BJ (cell line): ENCODE measurements around the gene BCAS3. TPM values are rescaled to one million over a fixed set of nuclear protein-coding genes. Genes with fewer than 3 reads are reported as not detected.

Experiments used
- CTCF ChIA-PET: fragments of 350-600 bp; formaldehyde crosslinking; extraction: SDS; loops from one replicate; lab custom pipeline; 2021; ENCODE audit warnings: antibody characterized with exemption, inconsistent platforms; lab: Yijun Ruan, JAX
- POLR2A ChIA-PET: fragments of 300-600 bp; sonication (Branson Sonifier 250); formaldehyde crosslinking; extraction: SDS; loops from one replicate; lab custom pipeline; 2021; ENCODE audit warnings: antibody characterized with exemption; lab: Charles Lee
- DNase-seq: peaks from one replicate; pipeline ENCODE4 v3.0.0-alpha.2; 2011; ENCODE audit warnings: low read depth
- H3K27me3 ChIP-seq: 2 replicates; pipeline ENCODE4 v1.6.0; 2011; ENCODE audit warnings: low read length; ENCODE audit not compliant: control insufficient read depth, insufficient read depth
- H3K36me3 ChIP-seq: 2 replicates; pipeline ENCODE4 v1.5.1; 2011; ENCODE audit warnings: low read length; ENCODE audit not compliant: control insufficient read depth, insufficient read depth
- H3K4me3 ChIP-seq: 2 replicates; pipeline ENCODE4 v1.5.1; 2011; ENCODE audit warnings: low read depth, mild to moderate bottlenecking, control low read depth, low read length
- CTCF ChIP-seq: IDR thresholded peaks from 2 replicates; pipeline ENCODE4 v1.5.1; 2011; ENCODE audit warnings: low read depth, mild to moderate bottlenecking, control low read depth, inconsistent platforms, low read length, moderate library complexity; ENCODE audit not compliant: insufficient read depth
- polyA plus RNA-seq: library from polyadenylated mRNA; depleted of rRNA; stranded (reverse); fragments of >200 nt; gene quantifications from 2 replicates; pipeline ENCODE4 v1.2.3, GENCODE V29; 2011

Gene BCAS3
- polyA plus RNA-seq, 1 experiment, result 19.5 TPM

- TF ChIP-seq CTCF, result no peak
- Histone ChIP-seq H3K27me3 (no peaks in the 10 kb centered on the region), H3K36me3 (no peaks in the 10 kb centered on the region), H3K4me3 (no peak overlapping the region)
- no peak for DNase-seq
- CTCF ChIA-PET, result interaction anchor here (1.1 to 1.3 kb wide), 2 partner anchors 9 to 20 kb away, joined by 3 read pairs; no protein-coding TSS in a partner anchor
- POLR2A ChIA-PET, result interaction anchor here (0.5 kb wide), 1 partner anchor 14 kb away, joined by 3 read pairs; no protein-coding TSS in a partner anchor
Measured at GRCh38 chr17:60741031-60741430, 63.4 kb downstream of the BCAS3 start.

GRCh38 chr17:60743282-60743681 is 65.6 kb downstream of the BCAS3 start:
- no peak for DNase-seq
- H3K27me3 ChIP-seq, result no peaks in the 10 kb centered on the region
- peak overlapping the region; percentile 28; the same call in 1 of the 2 replicates for H3K4me3 ChIP-seq
- ChIA-PET POLR2A (no interaction called here), CTCF (interaction anchor here (1.0 kb wide), 1 partner anchor 22 kb away, joined by 3 read pairs; no protein-coding TSS in a partner anchor)
- TF ChIP-seq CTCF, result no peak
- no peaks in the 10 kb centered on the region for H3K36me3 ChIP-seq

GRCh38 chr17:60743799-60744198 is 66.1 kb downstream of the BCAS3 start:
- Histone ChIP-seq H3K27me3 (no peaks in the 10 kb centered on the region), H3K36me3 (no peaks in the 10 kb centered on the region), H3K4me3 (peak overlapping the region; percentile 28)
- TF ChIP-seq CTCF, result no peak
- CTCF ChIA-PET, result interaction anchor here (1.0 kb wide), 2 partner anchors 9 to 23 kb away, joined by 3 read pairs; no protein-coding TSS in a partner anchor
- POLR2A ChIA-PET, result no interaction called here
- DNase-seq, result peak; percentile 15

- CTCF ChIA-PET, result interaction anchor here (1.0 kb wide), 2 partner anchors 10 to 24 kb away, joined by 3 read pairs; no protein-coding TSS in a partner anchor
- no peak for DNase-seq
- no peaks in the 10 kb centered on the region for H3K36me3 ChIP-seq
- POLR2A ChIA-PET, result no interaction called here
- no peaks in the 10 kb centered on the region for H3K27me3 ChIP-seq
- TF ChIP-seq CTCF, result no peak
- H3K4me3 ChIP-seq, result no peak overlapping the region
Measured at GRCh38 chr17:60744355-60744966, 66.8 kb downstream of the BCAS3 start.

- DNase-seq, result no peak
Measured at GRCh38 chr17:60745544-60745943, 67.9 kb downstream of the BCAS3 start.

More at GRCh38 chr17:60745544-60745943, 67.9 kb downstream of the BCAS3 start:
- Histone ChIP-seq H3K27me3 (no peaks in the 10 kb centered on the region), H3K36me3 (no peaks in the 10 kb centered on the region), H3K4me3 (no peak overlapping the region)
- TF ChIP-seq CTCF, result no peak
- CTCF ChIA-PET, result no interaction called here
- POLR2A ChIA-PET, result no interaction called here
